AG10803 (cell line): ENCODE data around the gene MUC15.

Experiments
- DNase-seq: peaks from one replicate; pipeline ENCODE4 v3.0.0; 2010; ENCODE audit warnings: low read depth
- H3K4me3 ChIP-seq: 2 replicates; pipeline ENCODE4 v1.5.1; 2011; ENCODE audit warnings: mild to moderate bottlenecking, low read length, control low read depth
- TF ChIP-seq, protein P1 (sequence below): conservative IDR thresholded peaks from 2 replicates; pipeline ENCODE4 v1.5.1; 2011; ENCODE audit warnings: mild to moderate bottlenecking, low read length, control low read depth, inconsistent platforms

The MUC15 gene

DNA sequence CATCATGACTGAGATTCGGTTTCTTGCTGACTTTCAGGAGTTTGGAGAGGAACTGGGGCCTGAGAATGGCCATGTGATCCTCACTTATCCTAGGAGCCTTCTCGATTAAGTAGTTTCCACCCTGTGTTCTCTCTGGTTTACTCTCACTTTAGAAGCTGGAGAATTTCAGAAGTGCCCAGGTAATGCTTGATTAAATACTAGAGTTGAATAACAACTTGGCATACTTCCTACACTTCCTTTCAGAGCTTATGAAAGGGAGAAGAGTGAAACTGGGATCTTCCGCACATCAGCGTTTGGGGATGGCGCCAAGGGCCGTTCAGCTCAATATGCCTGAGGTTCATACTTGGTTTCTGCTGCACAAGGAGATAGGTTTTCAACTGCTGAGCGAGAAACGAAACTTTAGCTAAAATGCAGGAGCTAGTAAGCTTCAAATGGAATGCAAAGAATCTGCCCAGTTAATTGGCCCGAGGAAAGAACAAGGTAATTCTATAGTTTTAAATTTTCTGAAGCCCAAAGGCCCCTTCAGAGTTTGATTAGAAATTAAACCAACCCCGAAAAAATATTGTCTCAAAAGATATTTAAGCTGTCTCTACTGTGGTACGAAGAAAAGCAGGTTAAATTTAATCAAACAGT, 823 bp upstream of the MUC15 start:
- no peak for DNase-seq

GRCh38 chr11:26569646-26570045, 2.4 kb downstream of the MUC15 start:
- H3K4me3 ChIP-seq, result no peak overlapping the region
- TF ChIP-seq, protein P1, sequence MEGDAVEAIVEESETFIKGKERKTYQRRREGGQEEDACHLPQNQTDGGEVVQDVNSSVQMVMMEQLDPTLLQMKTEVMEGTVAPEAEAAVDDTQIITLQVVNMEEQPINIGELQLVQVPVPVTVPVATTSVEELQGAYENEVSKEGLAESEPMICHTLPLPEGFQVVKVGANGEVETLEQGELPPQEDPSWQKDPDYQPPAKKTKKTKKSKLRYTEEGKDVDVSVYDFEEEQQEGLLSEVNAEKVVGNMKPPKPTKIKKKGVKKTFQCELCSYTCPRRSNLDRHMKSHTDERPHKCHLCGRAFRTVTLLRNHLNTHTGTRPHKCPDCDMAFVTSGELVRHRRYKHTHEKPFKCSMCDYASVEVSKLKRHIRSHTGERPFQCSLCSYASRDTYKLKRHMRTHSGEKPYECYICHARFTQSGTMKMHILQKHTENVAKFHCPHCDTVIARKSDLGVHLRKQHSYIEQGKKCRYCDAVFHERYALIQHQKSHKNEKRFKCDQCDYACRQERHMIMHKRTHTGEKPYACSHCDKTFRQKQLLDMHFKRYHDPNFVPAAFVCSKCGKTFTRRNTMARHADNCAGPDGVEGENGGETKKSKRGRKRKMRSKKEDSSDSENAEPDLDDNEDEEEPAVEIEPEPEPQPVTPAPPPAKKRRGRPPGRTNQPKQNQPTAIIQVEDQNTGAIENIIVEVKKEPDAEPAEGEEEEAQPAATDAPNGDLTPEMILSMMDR, result no peak
- DNase-seq, result no peak

More for the DNA sequence above, 823 bp upstream of the MUC15 start:
- TF ChIP-seq, protein P1, result no peak
- no peak overlapping the region for H3K4me3 ChIP-seq

DNA sequence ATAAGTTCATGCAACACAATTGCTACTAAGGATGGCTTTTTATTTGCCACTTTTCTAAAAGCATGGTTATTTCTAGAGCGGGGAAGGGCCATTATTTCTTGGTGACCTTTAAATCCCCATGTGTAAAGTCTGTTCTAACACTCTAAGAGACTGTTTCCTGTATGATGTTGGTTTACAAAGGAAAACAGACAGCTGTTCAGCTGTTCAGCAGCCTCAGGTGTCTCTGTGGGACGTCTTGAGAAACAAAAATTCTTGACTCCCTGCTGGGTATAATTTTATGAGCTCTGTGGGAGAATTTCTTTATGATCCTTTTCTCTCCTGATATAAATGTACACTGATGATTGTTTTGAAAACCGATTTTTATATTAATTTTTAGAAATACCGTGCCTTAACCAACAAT, 13.9 kb downstream of the MUC15 start:
- no peak overlapping the region for H3K4me3 ChIP-seq
- no peak for DNase-seq
- TF ChIP-seq, protein P1, result no peak

DNA sequence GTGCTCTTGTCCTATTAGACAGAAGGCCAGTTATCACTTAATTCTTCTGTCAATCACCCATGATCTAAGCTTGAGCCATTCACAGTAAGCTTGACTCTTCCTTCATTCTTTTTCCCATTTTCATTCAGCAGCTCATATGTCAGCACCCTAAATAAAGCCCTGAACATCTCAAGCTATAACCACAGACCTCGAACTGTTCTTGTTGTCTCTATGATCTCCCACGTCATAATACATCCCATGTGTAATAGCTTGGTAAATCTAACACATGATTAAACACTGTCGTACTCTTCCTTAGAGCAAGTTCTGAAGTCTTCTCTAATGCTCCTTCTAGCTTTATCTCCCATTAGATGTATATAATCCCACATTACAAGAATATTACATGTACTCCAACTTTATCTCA, 14.4 kb downstream of the MUC15 start:
- TF ChIP-seq, protein P1, result no peak
- no peak for DNase-seq

GRCh38 chr11:26556582-26556981, 15.5 kb downstream of the MUC15 start:
- DNase-seq, result no peak

More for the DNA sequence above, 14.4 kb downstream of the MUC15 start:
- no peak overlapping the region for H3K4me3 ChIP-seq

GRCh38 chr11:26554455-26554854, 17.6 kb downstream of the MUC15 start:
- DNase-seq, result no peak
- H3K4me3 ChIP-seq, result no peak overlapping the region
- TF ChIP-seq, protein P1, result no peak

More at GRCh38 chr11:26556582-26556981, 15.5 kb downstream of the MUC15 start:
- TF ChIP-seq, protein P1, result no peak
- no peak overlapping the region for H3K4me3 ChIP-seq

DNA sequence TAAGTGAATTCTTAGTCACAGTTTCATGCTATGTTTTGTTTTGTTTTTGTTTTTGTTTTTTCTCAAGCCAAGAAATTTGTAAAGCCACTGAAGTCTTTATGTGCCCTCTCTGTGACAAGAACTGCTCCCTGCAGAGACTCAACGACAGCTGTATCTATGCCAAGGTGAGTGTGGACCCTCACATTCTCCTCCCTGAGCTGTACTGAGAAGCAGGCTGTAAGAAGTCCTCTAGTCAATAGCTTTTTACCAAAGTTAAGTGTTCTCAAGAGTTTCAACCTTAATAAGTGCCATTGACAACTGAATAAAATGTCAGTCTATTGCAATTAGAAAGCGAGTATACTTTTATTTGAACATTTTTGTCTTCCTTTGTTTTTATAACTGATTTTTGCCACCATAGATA, 18.9 kb downstream of the MUC15 start:
- TF ChIP-seq, protein P1, result no peak
- H3K4me3 ChIP-seq, result no peak overlapping the region
- DNase-seq, result no peak
